BE2C (cell line): Measurements from ENCODE around the gene MYBPHL.

ENCODE experiments used
- DNase-seq: peaks from one replicate; pipeline ENCODE4 v3.0.0-alpha.2; 2020
- H3K27me3 ChIP-seq: fragments of 250-450 bp; sonication (Bioruptor Pico); 2 replicates; pipeline ENCODE4 v1.5.1; 2020; ENCODE audit warnings: mild to moderate bottlenecking
- H3K36me3 ChIP-seq: fragments of 250-450 bp; sonication (Bioruptor Pico); 2 replicates; pipeline ENCODE4 v1.5.1; 2020; ENCODE audit warnings: mild to moderate bottlenecking
- H3K4me1 ChIP-seq: fragments of 250-450 bp; sonication (Bioruptor Pico); 2 replicates; pipeline ENCODE4 v1.5.1; 2020
- H3K4me3 ChIP-seq: 2 replicates; pipeline ENCODE4 v1.5.1; 2011; ENCODE audit warnings: low read depth, low read length
- H3K9me3 ChIP-seq: fragments of 250-450 bp; sonication (Bioruptor Pico); 2 replicates; pipeline ENCODE4 v1.5.1; 2020
- TF ChIP-seq, protein P1 (sequence below): IDR thresholded peaks from 2 replicates; pipeline ENCODE4 v1.5.1; 2012; ENCODE audit warnings: mild to moderate bottlenecking, low read depth, low read length

MYBPHL gene

DNA sequence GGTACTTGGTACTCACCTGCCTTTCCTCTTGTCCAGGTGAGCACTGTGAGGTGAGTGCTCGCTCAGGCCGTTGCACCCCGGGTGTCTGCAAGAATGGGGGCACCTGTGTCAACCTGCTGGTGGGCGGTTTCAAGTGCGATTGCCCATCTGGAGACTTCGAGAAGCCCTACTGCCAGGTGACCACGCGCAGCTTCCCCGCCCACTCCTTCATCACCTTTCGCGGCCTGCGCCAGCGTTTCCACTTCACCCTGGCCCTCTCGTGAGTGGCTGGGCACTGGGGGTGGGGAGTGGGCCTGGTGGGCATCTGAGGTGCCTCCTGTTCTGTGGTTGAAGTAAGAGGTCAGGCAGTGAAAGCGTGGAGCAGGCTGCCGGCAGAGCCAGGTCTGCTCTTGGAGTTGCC lies 45.8 kb downstream of the MYBPHL start:
- Histone ChIP-seq H3K4me3 (no peak overlapping the region), H3K27me3 (no peaks in the 10 kb centered on the region), H3K36me3 (peaks cover 8% of the 10 kb centered on the region), H3K9me3 (no peaks in the 10 kb centered on the region), H3K4me1 (peaks cover 5% of the 10 kb centered on the region)
- no peak for DNase-seq
- TF ChIP-seq, protein P1, sequence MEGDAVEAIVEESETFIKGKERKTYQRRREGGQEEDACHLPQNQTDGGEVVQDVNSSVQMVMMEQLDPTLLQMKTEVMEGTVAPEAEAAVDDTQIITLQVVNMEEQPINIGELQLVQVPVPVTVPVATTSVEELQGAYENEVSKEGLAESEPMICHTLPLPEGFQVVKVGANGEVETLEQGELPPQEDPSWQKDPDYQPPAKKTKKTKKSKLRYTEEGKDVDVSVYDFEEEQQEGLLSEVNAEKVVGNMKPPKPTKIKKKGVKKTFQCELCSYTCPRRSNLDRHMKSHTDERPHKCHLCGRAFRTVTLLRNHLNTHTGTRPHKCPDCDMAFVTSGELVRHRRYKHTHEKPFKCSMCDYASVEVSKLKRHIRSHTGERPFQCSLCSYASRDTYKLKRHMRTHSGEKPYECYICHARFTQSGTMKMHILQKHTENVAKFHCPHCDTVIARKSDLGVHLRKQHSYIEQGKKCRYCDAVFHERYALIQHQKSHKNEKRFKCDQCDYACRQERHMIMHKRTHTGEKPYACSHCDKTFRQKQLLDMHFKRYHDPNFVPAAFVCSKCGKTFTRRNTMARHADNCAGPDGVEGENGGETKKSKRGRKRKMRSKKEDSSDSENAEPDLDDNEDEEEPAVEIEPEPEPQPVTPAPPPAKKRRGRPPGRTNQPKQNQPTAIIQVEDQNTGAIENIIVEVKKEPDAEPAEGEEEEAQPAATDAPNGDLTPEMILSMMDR, result no peak

DNA sequence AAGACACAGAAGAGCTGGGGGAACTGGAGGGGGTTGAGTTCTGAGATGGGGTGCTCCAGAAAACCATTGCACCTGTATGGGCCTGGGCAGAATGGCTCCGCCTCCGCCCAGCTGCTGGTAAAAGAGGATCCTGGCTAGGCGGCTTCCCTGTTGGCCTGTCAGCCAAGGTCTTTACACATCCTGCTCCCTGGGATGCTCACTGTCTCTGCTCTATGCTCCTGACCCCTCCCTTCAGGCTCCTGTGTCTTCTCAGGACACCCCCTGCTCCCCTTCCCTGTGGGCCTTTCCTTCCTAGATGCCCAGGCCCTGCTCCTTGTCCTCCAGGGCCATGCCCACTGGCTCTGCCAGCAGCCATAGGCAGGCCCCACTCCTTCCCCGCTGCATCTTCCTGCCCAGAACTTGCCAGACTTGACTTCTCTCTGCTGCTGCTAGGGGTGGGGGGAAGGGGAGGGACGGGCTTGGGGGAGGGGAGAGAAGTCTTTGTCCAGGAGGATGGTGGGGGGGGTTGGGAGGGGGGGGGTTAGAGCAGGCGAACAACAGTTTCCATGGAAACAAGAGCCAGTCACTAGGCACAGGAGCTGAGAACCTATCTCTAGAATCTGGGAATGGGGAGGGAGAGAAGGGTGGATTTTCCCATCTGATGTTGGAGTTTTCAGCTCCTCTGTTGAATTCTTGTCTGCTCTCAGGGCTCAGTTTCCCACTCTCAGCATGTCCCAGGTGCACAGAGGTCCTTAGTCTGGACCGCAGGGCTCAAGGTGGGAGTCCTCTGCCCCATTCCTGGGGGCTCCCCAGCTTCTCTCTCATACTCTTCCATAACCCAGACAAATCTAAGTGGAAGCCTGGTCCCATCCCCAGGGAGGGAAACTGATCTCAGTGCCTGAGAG lies 46.9 kb downstream of the MYBPHL start:
- Histone ChIP-seq H3K36me3 (peaks cover 8% of the 10 kb centered on the region), H3K4me3 (no peak overlapping the region), H3K4me1 (peaks cover 11% of the 10 kb centered on the region), H3K27me3 (no peaks in the 10 kb centered on the region), H3K9me3 (no peaks in the 10 kb centered on the region)
- TF ChIP-seq, protein P1, result no peak
- DNase-seq, result no peak

DNA sequence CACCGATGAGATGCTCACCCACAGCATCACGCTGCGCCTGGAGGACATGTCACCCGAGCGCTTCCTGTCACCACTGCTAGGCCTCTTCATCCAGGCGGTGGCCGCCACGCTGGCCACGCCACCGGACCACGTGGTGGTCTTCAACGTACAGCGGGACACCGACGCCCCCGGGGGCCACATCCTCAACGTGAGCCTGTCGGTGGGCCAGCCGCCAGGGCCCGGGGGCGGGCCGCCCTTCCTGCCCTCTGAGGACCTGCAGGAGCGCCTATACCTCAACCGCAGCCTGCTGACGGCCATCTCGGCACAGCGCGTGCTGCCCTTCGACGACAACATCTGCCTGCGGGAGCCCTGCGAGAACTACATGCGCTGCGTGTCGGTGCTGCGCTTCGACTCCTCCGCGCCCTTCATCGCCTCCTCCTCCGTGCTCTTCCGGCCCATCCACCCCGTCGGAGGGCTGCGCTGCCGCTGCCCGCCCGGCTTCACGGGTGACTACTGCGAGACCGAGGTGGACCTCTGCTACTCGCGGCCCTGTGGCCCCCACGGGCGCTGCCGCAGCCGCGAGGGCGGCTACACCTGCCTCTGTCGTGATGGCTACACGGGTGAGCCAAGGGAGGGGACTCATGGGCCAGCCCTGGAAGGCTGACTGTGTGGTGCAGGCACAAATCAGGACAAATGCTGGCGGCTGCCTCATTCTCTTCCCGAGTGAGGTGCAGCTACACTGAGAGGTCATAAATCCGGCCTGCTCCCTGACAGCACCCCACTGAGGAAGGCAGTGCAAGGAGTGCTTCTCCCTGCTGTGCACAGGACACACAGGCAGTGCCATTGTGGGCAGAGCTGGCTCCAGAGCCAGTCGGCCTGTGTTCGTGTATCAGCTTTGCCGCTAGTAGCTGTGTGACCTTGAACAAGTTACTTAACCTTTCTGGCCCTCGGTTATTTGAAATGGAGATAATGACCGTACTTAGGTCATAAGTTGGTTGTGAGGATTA lies 48.0 kb downstream of the MYBPHL start:
- H3K4me3 ChIP-seq, result no peak overlapping the region
- no peaks in the 10 kb centered on the region for H3K9me3 ChIP-seq
- H3K36me3 ChIP-seq, result peaks cover 8% of the 10 kb centered on the region
- H3K4me1 ChIP-seq, result peaks cover 23% of the 10 kb centered on the region
- TF ChIP-seq, protein P1, result no peak
- DNase-seq, result no peak
- H3K27me3 ChIP-seq, result no peaks in the 10 kb centered on the region

DNA sequence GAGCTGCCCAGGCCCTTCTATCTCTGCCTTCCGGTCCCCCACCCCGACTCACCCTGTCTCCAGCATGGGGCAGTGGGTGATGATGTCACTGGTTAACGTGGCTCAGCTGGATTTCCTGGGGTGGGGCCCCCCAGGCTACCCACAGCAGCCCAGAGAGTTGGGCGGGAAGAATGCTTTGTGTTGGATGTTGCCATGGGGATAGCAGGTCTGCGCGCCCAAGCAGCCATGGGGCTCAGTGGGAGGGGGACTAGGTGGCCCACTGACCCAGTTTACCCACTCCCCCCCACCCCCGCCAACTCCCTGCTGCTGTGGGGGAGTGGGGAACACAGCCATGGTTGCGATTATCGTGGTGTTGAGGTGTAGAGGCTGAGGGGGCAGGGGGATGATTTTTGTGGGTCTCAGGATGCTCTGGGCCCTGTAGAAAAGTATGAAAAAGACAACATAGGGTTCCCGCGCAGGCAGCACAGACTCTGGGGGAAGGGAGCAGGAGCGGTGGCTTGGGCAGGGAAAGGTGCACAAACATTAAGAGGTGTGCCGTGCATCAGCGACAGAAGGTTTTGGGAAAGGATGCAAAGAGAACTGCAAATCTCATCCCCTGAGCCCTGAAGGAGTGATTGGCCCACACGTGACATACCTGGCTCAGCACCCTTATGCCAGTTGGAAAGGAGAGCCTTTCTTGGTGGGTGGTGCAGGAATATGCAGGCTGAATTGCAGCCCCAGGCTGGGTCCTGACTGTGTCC lies 49.0 kb downstream of the MYBPHL start:
- H3K4me1 ChIP-seq, result peaks cover 31% of the 10 kb centered on the region
- DNase-seq, result no peak
- H3K27me3 ChIP-seq, result no peaks in the 10 kb centered on the region

DNA sequence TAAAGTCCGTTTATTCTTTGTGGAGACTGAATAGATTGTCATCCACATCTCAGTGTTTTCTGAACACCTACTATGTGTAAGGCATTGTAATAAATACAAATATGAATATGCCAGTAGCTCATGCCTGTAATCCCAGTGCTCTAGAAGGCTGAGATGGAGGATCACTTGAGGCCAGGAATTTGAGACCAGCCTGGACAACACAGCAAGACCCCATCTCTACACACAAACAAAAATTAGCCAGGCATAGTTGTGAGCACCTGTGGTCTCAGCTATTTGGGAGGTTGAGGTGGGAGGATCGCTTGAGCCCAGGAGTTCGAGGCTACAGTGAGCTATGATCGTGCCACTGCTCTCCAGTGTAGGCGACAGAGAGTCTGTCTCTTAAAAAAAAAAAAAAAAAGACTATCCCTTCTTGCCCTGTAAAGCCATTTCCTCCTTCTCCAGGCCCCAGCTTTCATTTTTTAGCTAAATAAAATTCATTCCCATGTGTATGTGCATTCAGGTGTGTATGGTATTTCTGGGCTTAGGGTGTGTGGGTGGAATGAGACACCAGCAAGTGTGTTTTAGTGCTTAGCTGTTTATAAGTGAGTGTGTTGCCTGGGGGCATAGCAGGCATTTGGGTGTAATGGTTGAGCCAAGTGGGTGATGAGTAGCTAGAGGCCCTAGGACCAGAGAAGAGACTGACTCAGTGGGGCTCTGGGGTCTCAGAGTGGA lies 49.7 kb downstream of the MYBPHL start:
- TF ChIP-seq, protein P1, result no peak
- H3K36me3 ChIP-seq, result peaks cover 8% of the 10 kb centered on the region
- no peaks in the 10 kb centered on the region for H3K27me3 ChIP-seq
- no peaks in the 10 kb centered on the region for H3K9me3 ChIP-seq
- peaks cover 31% of the 10 kb centered on the region for H3K4me1 ChIP-seq
- no peak for DNase-seq
- no peak overlapping the region for H3K4me3 ChIP-seq

More for the DNA sequence above, 49.0 kb downstream of the MYBPHL start:
- no peak overlapping the region for H3K4me3 ChIP-seq
- H3K9me3 ChIP-seq, result no peaks in the 10 kb centered on the region
- TF ChIP-seq, protein P1, result no peak
- peaks cover 8% of the 10 kb centered on the region for H3K36me3 ChIP-seq
